AG04450 (cell line): ENCODE measurements around the gene DICER1. TPM values are rescaled to one million over a fixed set of nuclear protein-coding genes. Genes with fewer than 3 reads are reported as not detected.

Source experiments
- CTCF ChIA-PET: fragments of 300-600, 350-600 bp; formaldehyde crosslinking; extraction: SDS; loops from one replicate; lab custom pipeline; 2022; ENCODE audit warnings: antibody characterized with exemption, inconsistent platforms; lab: Charles Lee
- POLR2A ChIA-PET: fragments of 350-600 bp; formaldehyde crosslinking; extraction: SDS; loops from one replicate; lab custom pipeline; 2021; ENCODE audit warnings: antibody characterized with exemption, inconsistent platforms; lab: Yijun Ruan, JAX
- DNase-seq: peaks from one replicate; pipeline ENCODE4 v3.0.0-alpha.2; 2011; ENCODE audit warnings: low read depth, low spot score
- H3K27ac ChIP-seq: one replicate; pipeline ENCODE4 v1.5.1; 2012; ENCODE audit warnings: low read depth, low read length, control low read depth
- H3K27me3 ChIP-seq: one replicate; pipeline ENCODE4 v1.6.0; 2012; ENCODE audit warnings: low read length; ENCODE audit not compliant: control insufficient read depth, insufficient read depth
- H3K4me3 ChIP-seq: 2 replicates; pipeline ENCODE4 v1.5.1; 2011; ENCODE audit warnings: mild to moderate bottlenecking, low read depth, low read length, control low read depth
- H3K9me3 ChIP-seq: 2 replicates; pipeline ENCODE4 v1.5.1; 2012; ENCODE audit warnings: low read length; ENCODE audit not compliant: control insufficient read depth, insufficient read depth
- CTCF ChIP-seq: IDR thresholded peaks from 2 replicates; pipeline ENCODE4 v1.5.1; 2011; ENCODE audit warnings: low read depth, low read length, control low read depth, inconsistent platforms
- polyA plus RNA-seq: library from polyadenylated mRNA; depleted of rRNA; stranded (reverse); fragments of >200 nt; gene quantifications from 2 replicates; pipeline ENCODE4 v1.2.3, GENCODE V29; 2011

The DICER1 gene
- polyA plus RNA-seq, 1 experiment = 25.1 TPM

DNA sequence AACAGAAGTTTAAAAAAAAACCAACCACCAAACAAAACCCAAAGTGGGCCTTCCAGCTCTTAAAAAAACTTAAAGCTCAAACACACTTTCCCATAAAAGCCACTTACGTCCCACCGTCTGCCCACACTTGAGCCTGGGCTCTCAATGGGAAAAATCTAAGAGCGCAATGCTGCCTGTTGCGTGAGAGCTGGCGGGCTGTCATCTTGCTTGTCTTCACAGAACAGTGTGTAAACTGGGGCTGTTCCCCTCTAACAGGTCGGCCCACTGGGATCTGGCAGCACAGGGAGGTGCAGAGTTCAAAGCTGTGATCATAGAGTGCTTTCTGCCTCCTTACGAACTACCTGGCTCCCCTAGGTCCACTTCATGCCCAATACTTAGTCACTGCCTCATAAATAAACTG is 80.0 kb downstream of the DICER1 start:
- Histone ChIP-seq H3K27me3 (peaks cover 6% of the 10 kb centered on the region), H3K9me3 (no peaks in the 10 kb centered on the region), H3K27ac (no peak overlapping the region), H3K4me3 (no peak overlapping the region)
- TF ChIP-seq CTCF = no peak
- DNase-seq = no peak
- POLR2A ChIA-PET = no interaction called here
- CTCF ChIA-PET = no interaction called here

DNA sequence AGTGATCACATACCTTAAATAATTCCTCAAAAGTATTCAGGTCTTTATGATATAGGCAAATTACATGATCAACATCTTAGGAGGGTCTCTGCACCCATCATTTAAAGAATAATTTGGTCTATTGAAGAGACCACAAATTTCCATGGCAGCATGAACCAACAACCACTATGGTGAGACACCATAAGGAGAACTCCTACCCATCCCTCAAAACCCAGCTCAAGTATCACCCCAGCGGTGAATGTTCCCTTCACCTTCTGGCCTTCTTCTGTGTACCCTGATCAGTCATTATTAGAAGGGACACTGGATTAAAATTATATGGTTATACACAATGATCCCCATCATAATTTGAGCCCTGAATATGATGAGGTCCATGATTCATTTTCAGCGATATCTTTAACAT is 81.5 kb downstream of the DICER1 start:
- no peak for TF ChIP-seq CTCF
- no peak overlapping the region for H3K4me3 ChIP-seq
- no peak for DNase-seq
- H3K9me3 ChIP-seq = no peaks in the 10 kb centered on the region; the same call in 1 of the 2 replicates
- peaks cover 9% of the 10 kb centered on the region for H3K27me3 ChIP-seq
- H3K27ac ChIP-seq = no peak overlapping the region
- CTCF ChIA-PET = no interaction called here
- POLR2A ChIA-PET = no interaction called here

DNA sequence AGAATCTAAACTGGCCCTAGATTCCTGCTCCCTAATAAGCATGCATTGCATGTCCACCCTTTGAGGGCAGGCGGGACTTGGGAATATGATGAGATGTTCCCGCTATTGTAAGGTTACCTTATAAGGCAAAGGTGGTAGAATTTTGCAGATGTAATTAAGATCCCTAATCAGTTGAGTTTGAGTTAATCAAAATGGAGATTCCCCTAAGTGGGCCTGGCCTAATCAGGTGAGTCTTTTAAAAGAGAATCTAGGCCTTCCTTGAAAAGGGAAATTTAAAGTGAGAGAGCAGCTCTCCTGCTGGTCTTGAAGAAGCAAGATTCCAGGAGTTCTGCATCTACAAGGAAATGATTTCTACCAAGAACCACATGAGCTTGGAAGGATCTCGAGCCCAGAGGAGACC is 83.4 kb downstream of the DICER1 start:
- no peak overlapping the region for H3K27ac ChIP-seq
- DNase-seq = no peak
- H3K4me3 ChIP-seq = no peak overlapping the region
- TF ChIP-seq CTCF = no peak
- CTCF ChIA-PET = no interaction called here
- no peaks in the 10 kb centered on the region; the same call in 1 of the 2 replicates for H3K9me3 ChIP-seq
- H3K27me3 ChIP-seq = peaks cover 11% of the 10 kb centered on the region
- POLR2A ChIA-PET = no interaction called here

DNA sequence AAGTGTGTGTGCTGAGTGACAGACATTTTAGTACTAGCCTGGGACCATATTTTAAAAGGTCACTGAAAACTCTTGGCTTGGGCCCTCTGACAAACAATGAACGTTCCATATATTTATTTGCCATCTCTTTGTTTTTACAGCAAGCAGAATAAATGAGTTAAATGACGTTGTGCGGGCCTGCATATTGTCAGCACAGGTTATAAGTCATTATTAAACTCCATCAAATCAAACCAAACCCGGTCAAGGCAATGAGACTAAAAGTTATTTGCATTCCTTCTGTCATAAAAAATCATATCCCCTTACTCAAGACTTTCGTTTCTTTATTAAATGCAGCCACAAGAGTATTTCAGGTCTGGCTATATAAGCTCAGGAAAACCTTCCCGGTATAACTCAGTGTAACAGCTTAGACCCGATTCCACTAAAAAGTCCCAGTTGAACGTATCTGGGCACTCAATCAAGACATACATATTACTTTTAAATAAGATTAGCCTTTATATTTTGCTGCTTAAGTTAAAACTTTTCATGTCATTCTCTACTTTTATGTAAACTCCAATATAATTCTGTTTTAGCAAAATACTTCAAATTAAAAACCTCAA is 84.9 kb downstream of the DICER1 start:
- Histone ChIP-seq H3K27ac (no peak overlapping the region), H3K27me3 (peaks cover 11% of the 10 kb centered on the region), H3K9me3 (no peaks in the 10 kb centered on the region; the same call in 1 of the 2 replicates), H3K4me3 (no peak overlapping the region)
- POLR2A ChIA-PET = no interaction called here
- no peak for TF ChIP-seq CTCF
- CTCF ChIA-PET = no interaction called here
- no peak for DNase-seq

GRCh38 chr14:95071649-95072280 is 85.6 kb downstream of the DICER1 start:
- no peaks in the 10 kb centered on the region; the same call in 1 of the 2 replicates for H3K9me3 ChIP-seq
- TF ChIP-seq CTCF = no peak
- peaks cover 13% of the 10 kb centered on the region for H3K27me3 ChIP-seq
- ChIA-PET POLR2A (no interaction called here), CTCF (no interaction called here)
- no peak for DNase-seq
- no peak overlapping the region for H3K4me3 ChIP-seq
- H3K27ac ChIP-seq = no peak overlapping the region
